Psoas muscle (tissue), 8 donors: ENCODE data around the gene TDRD9. TPM values are rescaled to one million over a fixed set of nuclear protein-coding genes. Genes with fewer than 3 reads are reported as not detected.

Experiments
- ATAC-seq, 4 donors: fragments of 200-7000 bp; cut with Tn5 transposase; one replicate each; pipeline ENCODE4 v1.9.1; 2020; ENCODE audit warnings: moderate library complexity in 3 of 4, mild to moderate bottlenecking in 2 of 4
- DNase-seq, 2 donors: peaks; one replicate each; pipeline ENCODE4 v3.0.0-alpha.2; 2020
- H3K27ac ChIP-seq: fragments of 200-600 bp; one replicate; pipeline ENCODE4 v1.8.0; 2022
- H3K27me3 ChIP-seq, 3 donors: fragments of 200-600 bp in 1 of 3; one replicate each; pipeline versions ENCODE4 v1.6.1 to v1.8.0; 2013 to 2022; ENCODE audit warnings: low read length in 2 of 3, mild to moderate bottlenecking in 2 of 3, moderate library complexity in 1 of 3; ENCODE audit not compliant: insufficient read depth in 3 of 3
- H3K36me3 ChIP-seq, 2 donors: fragments of 200-600 bp in 1 of 2; one replicate each; pipeline versions ENCODE4 v1.6.1 to v1.8.0; 2013 to 2022; ENCODE audit warnings: low read depth in 1 of 2, mild to moderate bottlenecking in 1 of 2, moderate library complexity in 1 of 2; ENCODE audit not compliant: insufficient read depth in 1 of 2
- H3K4me1 ChIP-seq: fragments of 200-600 bp; one replicate; pipeline ENCODE4 v1.8.0; 2022
- H3K4me3 ChIP-seq: fragments of 200-600 bp; one replicate; pipeline ENCODE4 v1.8.0; 2022; ENCODE audit warnings: mild to moderate bottlenecking
- H3K9me3 ChIP-seq: fragments of 200-600 bp; one replicate; pipeline ENCODE4 v1.8.0; 2022
- WGBS, 3 donors: extraction: QIAGEN DNeasy Blood & Tissue Kit; methylation state at CpG; one replicate each; pipeline versions ENCODE4 v1.1.6 to v1.1.7; 2013; 5-methylcytosine and 5-hydroxymethylcytosine counted together
- intact Hi-C, 2 donors: fragments of 100-400 bp; cut with DNase I; formaldehyde crosslinking; loops; one replicate each; pipeline versions ENCODE4 v1.11.0 to v1.14.2; 2022
- polyA plus RNA-seq, 3 donors: library from polyadenylated mRNA; stranded (reverse); fragments of 200-250 nt; gene quantifications; one replicate each; pipeline ENCODE4 v1.2.3, GENCODE V29; 2013
- total RNA-seq, 4 donors: library from RNA; stranded (reverse); fragmentation: NEBNext Ultra II Directional in 2 of 4; extraction: Animal tissue kit (Norgen Biotek cat#: 25700) in 2 of 4; gene quantifications; one replicate each; pipeline versions ENCODE4 v1.2.1 to v1.2.4, GENCODE V29; 2021 to 2023
- TF ChIP-seq, protein P1 (sequence below): fragments of 200-600 bp; IDR thresholded peaks from one replicate; pipeline ENCODE4 v1.8.0; 2022; ENCODE audit warnings: antibody characterized with exemption
- donor health status: healthy with polysubstance abuse.
- donor health status: DM: no; HTN: no; CAD: no; lungs with moderate emphysema.
- donor health status: Bipolar disorder and iron deficiency.
- donor health status: healthy.
- donor health status: DM: yes; HTN: yes; CAD: no.
- donor health status: DM: no; HTN: no; CAD: no.
- donor health status: DM: no; HTN: no; CAD: no.
- donor health status: DM: yes; HTN: yes; CAD: no.

The TDRD9 gene
- total and polyA plus RNA-seq, 7 donors, result 0.13 to 1.3 (median 0.31) TPM

DNA sequence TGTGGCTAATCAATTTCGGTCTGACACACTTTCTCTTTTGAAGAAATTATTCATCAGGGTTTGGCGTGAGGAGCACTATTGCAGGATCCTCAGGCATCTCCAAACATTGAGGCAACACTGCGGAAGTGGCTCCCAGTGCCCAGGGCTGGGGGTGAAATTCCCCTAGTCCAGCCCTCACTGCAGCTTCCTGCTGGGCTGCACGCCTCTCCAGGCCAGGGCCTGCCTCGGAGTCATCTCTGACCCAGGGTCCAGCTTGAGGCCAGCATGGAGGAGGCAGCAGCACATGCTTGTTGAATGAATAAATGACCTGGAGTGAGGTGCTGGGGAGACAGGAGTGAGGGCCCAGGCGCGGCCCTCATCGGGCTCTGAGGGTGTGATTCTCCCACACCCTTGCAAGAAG is 36.0 kb upstream of the TDRD9 start:
- Histone ChIP-seq H3K27ac (no peak overlapping the region), H3K27me3 (no peaks in the 10 kb centered on the region), H3K4me1 (no peaks in the 10 kb centered on the region), H3K36me3 (no peaks in the 10 kb centered on the region), H3K4me3 (no peak overlapping the region), H3K9me3 (no peaks in the 10 kb centered on the region)
- ATAC-seq (no peak), DNase-seq (no peak)
- 80 to 89% (median 83%) methylated on average over 8 of the region's 8 CpGs for WGBS, 3 donors
- TF ChIP-seq, protein P1, sequence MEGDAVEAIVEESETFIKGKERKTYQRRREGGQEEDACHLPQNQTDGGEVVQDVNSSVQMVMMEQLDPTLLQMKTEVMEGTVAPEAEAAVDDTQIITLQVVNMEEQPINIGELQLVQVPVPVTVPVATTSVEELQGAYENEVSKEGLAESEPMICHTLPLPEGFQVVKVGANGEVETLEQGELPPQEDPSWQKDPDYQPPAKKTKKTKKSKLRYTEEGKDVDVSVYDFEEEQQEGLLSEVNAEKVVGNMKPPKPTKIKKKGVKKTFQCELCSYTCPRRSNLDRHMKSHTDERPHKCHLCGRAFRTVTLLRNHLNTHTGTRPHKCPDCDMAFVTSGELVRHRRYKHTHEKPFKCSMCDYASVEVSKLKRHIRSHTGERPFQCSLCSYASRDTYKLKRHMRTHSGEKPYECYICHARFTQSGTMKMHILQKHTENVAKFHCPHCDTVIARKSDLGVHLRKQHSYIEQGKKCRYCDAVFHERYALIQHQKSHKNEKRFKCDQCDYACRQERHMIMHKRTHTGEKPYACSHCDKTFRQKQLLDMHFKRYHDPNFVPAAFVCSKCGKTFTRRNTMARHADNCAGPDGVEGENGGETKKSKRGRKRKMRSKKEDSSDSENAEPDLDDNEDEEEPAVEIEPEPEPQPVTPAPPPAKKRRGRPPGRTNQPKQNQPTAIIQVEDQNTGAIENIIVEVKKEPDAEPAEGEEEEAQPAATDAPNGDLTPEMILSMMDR, result no peak
- intact Hi-C loops, result no loop called here

DNA sequence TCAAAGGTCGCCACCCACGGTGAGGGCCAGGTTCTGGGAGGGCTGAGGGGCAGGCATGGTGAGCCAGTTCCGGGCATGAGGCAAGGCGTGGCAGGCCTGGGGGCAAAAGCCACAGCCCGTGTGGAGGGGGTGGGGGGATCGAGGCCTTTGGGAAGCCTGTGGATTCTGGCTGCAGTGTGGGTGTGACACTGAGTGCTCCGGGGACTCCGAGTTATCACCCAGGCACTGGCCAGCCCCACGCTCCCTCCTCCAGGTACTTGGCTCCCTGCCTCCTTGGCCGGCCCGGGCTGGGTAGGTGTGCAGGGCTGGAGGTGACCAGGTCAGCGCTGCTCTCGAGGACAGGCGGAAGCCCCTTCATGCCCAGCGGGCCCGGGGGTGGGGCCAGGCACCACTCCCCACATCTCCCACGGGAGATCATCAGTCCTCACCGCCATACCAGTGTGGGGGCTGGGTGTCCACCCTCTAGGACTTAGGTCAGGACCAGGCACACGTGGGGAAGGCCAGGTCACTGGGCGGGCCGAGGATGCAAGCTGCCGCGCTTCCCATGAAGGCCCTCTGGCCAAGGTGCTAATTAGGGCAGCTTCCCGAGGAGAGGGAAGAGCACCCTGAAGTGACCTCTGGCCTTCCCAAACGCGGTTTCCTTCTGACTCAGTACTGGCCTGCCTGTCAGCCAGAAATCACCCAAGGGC is 34.1 kb upstream of the TDRD9 start:
- WGBS, 3 donors, result 72 to 83% (median 73%) methylated on average over 23 to 26 of the region's 26 CpGs
- TF ChIP-seq, protein P1, result no peak
- ATAC-seq, result no peak
- intact Hi-C loops, result no loop called here
- Histone ChIP-seq H3K27me3 (no peaks in the 10 kb centered on the region), H3K4me1 (no peaks in the 10 kb centered on the region), H3K36me3 (no peaks in the 10 kb centered on the region), H3K4me3 (no peak overlapping the region), H3K27ac (no peak overlapping the region), H3K9me3 (no peaks in the 10 kb centered on the region)
- no peak for DNase-seq

DNA sequence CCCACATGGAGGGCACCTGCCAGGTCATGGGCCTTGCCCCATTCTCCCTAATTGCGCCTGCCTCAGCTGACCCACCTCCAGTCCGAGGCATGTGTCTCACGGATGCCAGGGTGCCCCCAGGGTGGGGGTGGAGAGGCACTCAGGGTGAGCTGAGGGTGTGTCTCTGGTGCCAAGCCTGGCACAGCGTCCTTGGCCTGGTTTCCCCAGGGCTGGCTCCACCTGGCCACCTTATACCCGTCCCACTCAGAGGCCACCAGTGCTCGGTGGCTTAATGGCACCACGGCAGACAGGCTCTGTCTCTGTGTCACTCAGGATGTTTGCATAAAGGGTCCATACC is 33.6 kb upstream of the TDRD9 start:
- Histone ChIP-seq H3K27me3 (no peaks in the 10 kb centered on the region), H3K36me3 (no peaks in the 10 kb centered on the region), H3K4me3 (no peak overlapping the region), H3K27ac (no peak overlapping the region), H3K9me3 (no peaks in the 10 kb centered on the region), H3K4me1 (no peaks in the 10 kb centered on the region)
- intact Hi-C loops, result no loop called here
- TF ChIP-seq, protein P1, result no peak
- DNase-seq, result no peak
- no peak for ATAC-seq
- 76 to 78% (median 77%) methylated on average over 6 to 7 of the region's 7 CpGs for WGBS, 3 donors

DNA sequence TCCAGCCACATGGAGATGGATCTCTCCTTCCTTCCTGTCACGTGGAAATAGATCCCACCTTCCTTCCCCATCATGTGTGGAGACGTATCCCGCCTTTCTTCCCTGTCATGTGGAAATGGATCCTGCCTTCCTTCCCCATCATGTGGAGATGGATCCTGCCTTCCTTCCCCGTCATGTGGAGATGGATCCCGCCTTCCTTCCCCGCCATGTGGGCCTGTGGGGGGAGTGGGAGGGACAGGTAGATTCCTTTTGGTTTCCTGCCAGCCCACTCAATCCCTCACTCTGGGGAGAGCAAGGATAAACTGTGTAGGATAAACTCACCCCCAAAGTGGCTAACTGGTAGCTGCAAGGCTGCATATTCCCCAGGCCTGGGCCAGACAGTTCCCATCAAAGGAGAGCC is 31.7 kb upstream of the TDRD9 start:
- Histone ChIP-seq H3K9me3 (no peaks in the 10 kb centered on the region), H3K4me3 (no peak overlapping the region), H3K27ac (no peak overlapping the region), H3K36me3 (no peaks in the 10 kb centered on the region), H3K4me1 (peaks cover 4% of the 10 kb centered on the region), H3K27me3 (no peaks in the 10 kb centered on the region)
- 69 to 76% (median 75%) methylated on average over 6 of the region's 6 CpGs for WGBS, 3 donors
- TF ChIP-seq, protein P1, result no peak
- intact Hi-C loops, result no loop called here
- ATAC-seq (no peak), DNase-seq (no peak)
